Activated T-helper 1 cell treated with anti-CD3 and anti-CD28 coated beads, Interleukin-12 subunit alpha, Interleukin-12 subunit beta, Interleukin-2, Interleukin-4 antibody, amounts not matched to agents 30 ng/mL and 10 ng/mL and 1 ng/mL, durations not matched to agents 14 hours and 24 hours and 36 hours (primary cell): ENCODE data around the gene RIN2. TPM values are rescaled to one million over a fixed set of nuclear protein-coding genes. Genes with fewer than 3 reads are reported as not detected.
A peak's percentile ranks its signal among the peaks of the same experiment; 100 is the strongest.
"Not testable (repeated sequence)": the region's sequence is repeated elsewhere in the genome, so short reads cannot be mapped to it uniquely, and the experiment has no call there.

Source experiments
- DNase-seq: peaks from one replicate; pipeline ENCODE4 v3.0.0; 2021; ENCODE audit warnings: low spot score
- H3K27ac Mint-ChIP-seq: one replicate; pipeline ENCODE4 v1.8.0; 2021; ENCODE audit warnings: mild to moderate bottlenecking, mixed read lengths
- H3K27me3 Mint-ChIP-seq: one replicate; pipeline ENCODE4 v1.8.0; 2022; ENCODE audit warnings: mild to moderate bottlenecking, moderate library complexity, mixed read lengths; ENCODE audit not compliant: insufficient read depth
- H3K36me3 Mint-ChIP-seq: one replicate; pipeline ENCODE4 v1.8.0; 2021; ENCODE audit warnings: low read depth, mixed read lengths
- H3K4me1 Mint-ChIP-seq: one replicate; pipeline ENCODE4 v1.8.0; 2021; ENCODE audit warnings: low read depth, mixed read lengths
- H3K4me3 Mint-ChIP-seq: one replicate; pipeline ENCODE4 v1.8.0; 2021; ENCODE audit warnings: mild to moderate bottlenecking, moderate library complexity, mixed read lengths
- H3K9me3 Mint-ChIP-seq: one replicate; pipeline ENCODE4 v1.8.0; 2021; ENCODE audit warnings: mixed read lengths
- intact Hi-C: fragments of 100-400 bp; cut with micrococcal nuclease; formaldehyde crosslinking; loops from one replicate; pipeline ENCODE4 v1.15.1; 2024
- total RNA-seq: library from RNA; stranded (reverse); gene quantifications from 2 replicates; pipeline ENCODE4 v1.2.3, GENCODE V29; 2022

RIN2 gene
- total RNA-seq, 1 donor from 2014 or later = not detected

GRCh38 chr20:19743640-19743995 lies 14.4 kb upstream of the RIN2 start:
- no peaks in the 10 kb centered on the region for H3K4me1 Mint-ChIP-seq
- no peaks in the 10 kb centered on the region for H3K36me3 Mint-ChIP-seq
- DNase-seq = no peak
- H3K4me3 Mint-ChIP-seq = no peak overlapping the region
- intact Hi-C loops = no loop called here
- no peak overlapping the region for H3K27ac Mint-ChIP-seq
- no peaks in the 10 kb centered on the region for H3K27me3 Mint-ChIP-seq
- H3K9me3 Mint-ChIP-seq = peaks cover 8% of the 10 kb centered on the region

- no peaks in the 10 kb centered on the region for H3K4me1 Mint-ChIP-seq
These were observed 13.0 kb upstream of the RIN2 start for GRCh38 chr20:19745106-19745505.

GRCh38 chr20:19745584-19745983 lies 12.5 kb upstream of the RIN2 start:
- H3K27ac Mint-ChIP-seq = no peak overlapping the region

More at GRCh38 chr20:19745106-19745505, 13.0 kb upstream of the RIN2 start:
- DNase-seq = no peak
- intact Hi-C loops = no loop called here
- no peaks in the 10 kb centered on the region for H3K27me3 Mint-ChIP-seq
- no peak overlapping the region for H3K27ac Mint-ChIP-seq
- peaks cover 8% of the 10 kb centered on the region for H3K9me3 Mint-ChIP-seq
- no peaks in the 10 kb centered on the region for H3K36me3 Mint-ChIP-seq
- H3K4me3 Mint-ChIP-seq = no peak overlapping the region

GRCh38 chr20:19746396-19746795 lies 11.7 kb upstream of the RIN2 start:
- intact Hi-C loops = no loop called here
- no peaks in the 10 kb centered on the region for H3K27me3 Mint-ChIP-seq
- H3K27ac Mint-ChIP-seq = no peak overlapping the region
- H3K4me3 Mint-ChIP-seq = no peak overlapping the region
- H3K36me3 Mint-ChIP-seq = no peaks in the 10 kb centered on the region
- H3K4me1 Mint-ChIP-seq = no peaks in the 10 kb centered on the region
- no peak for DNase-seq
- peaks cover 8% of the 10 kb centered on the region for H3K9me3 Mint-ChIP-seq

More at GRCh38 chr20:19745584-19745983, 12.5 kb upstream of the RIN2 start:
- no peaks in the 10 kb centered on the region for H3K36me3 Mint-ChIP-seq
- intact Hi-C loops = no loop called here
- DNase-seq = no peak
- no peaks in the 10 kb centered on the region for H3K4me1 Mint-ChIP-seq
- H3K9me3 Mint-ChIP-seq = peaks cover 8% of the 10 kb centered on the region
- no peak overlapping the region for H3K4me3 Mint-ChIP-seq
- no peaks in the 10 kb centered on the region for H3K27me3 Mint-ChIP-seq

GRCh38 chr20:19747903-19748302 lies 10.2 kb upstream of the RIN2 start:
- Mint-ChIP-seq H3K4me3 (no peak overlapping the region), H3K27me3 (peaks cover 3% of the 10 kb centered on the region), H3K27ac (no peak overlapping the region), H3K36me3 (no peaks in the 10 kb centered on the region), H3K9me3 (peaks cover 8% of the 10 kb centered on the region), H3K4me1 (no peaks in the 10 kb centered on the region)
- no peak for DNase-seq
- intact Hi-C loops = no loop called here

- Mint-ChIP-seq H3K27ac (no peak overlapping the region), H3K9me3 (peaks cover 8% of the 10 kb centered on the region), H3K4me1 (no peaks in the 10 kb centered on the region), H3K27me3 (peaks cover 3% of the 10 kb centered on the region), H3K36me3 (no peaks in the 10 kb centered on the region), H3K4me3 (no peak overlapping the region)
- DNase-seq = no peak
- intact Hi-C loops = no loop called here
These were observed 9.4 kb upstream of the RIN2 start for GRCh38 chr20:19748681-19749080.

- Mint-ChIP-seq H3K27ac (no peak overlapping the region), H3K4me1 (no peaks in the 10 kb centered on the region), H3K4me3 (no peak overlapping the region), H3K27me3 (peaks cover 3% of the 10 kb centered on the region), H3K36me3 (no peaks in the 10 kb centered on the region), H3K9me3 (peaks cover 8% of the 10 kb centered on the region)
- intact Hi-C loops = no loop called here
- DNase-seq = no peak
These were observed 8.4 kb upstream of the RIN2 start for GRCh38 chr20:19749618-19750071.

GRCh38 chr20:19750101-19750606 lies 7.9 kb upstream of the RIN2 start:
- peaks cover 8% of the 10 kb centered on the region for H3K9me3 Mint-ChIP-seq
- H3K4me1 Mint-ChIP-seq = no peaks in the 10 kb centered on the region
- intact Hi-C loops = no loop called here
- no peaks in the 10 kb centered on the region for H3K36me3 Mint-ChIP-seq
- no peak overlapping the region for H3K27ac Mint-ChIP-seq
- H3K27me3 Mint-ChIP-seq = peaks cover 3% of the 10 kb centered on the region
- no peak for DNase-seq
- H3K4me3 Mint-ChIP-seq = no peak overlapping the region

GRCh38 chr20:19750907-19751636 lies 7.0 kb upstream of the RIN2 start:
- Mint-ChIP-seq H3K27ac (no peak overlapping the region), H3K9me3 (peaks cover 2% of the 10 kb centered on the region), H3K4me3 (no peak overlapping the region), H3K36me3 (no peaks in the 10 kb centered on the region), H3K4me1 (no peaks in the 10 kb centered on the region), H3K27me3 (peaks cover 4% of the 10 kb centered on the region)
- intact Hi-C loops = no loop called here
- DNase-seq = no peak

GRCh38 chr20:19754201-19754600 lies 3.9 kb upstream of the RIN2 start:
- DNase-seq, H3K27ac Mint-ChIP-seq, H3K9me3 Mint-ChIP-seq, H3K4me3 Mint-ChIP-seq, H3K36me3 Mint-ChIP-seq, H3K4me1 Mint-ChIP-seq, intact Hi-C loops: not testable (repeated sequence)
- H3K27me3 Mint-ChIP-seq = peaks cover 19% of the 10 kb centered on the region

- no peak overlapping the region for H3K27ac Mint-ChIP-seq
These were observed 1.1 kb upstream of the RIN2 start for GRCh38 chr20:19756761-19757486.

GRCh38 chr20:19757487-19758132 lies 448 bp upstream of the RIN2 start:
- no peaks in the 10 kb centered on the region for H3K9me3 Mint-ChIP-seq
- H3K36me3 Mint-ChIP-seq = no peaks in the 10 kb centered on the region
- H3K27me3 Mint-ChIP-seq = peaks cover 28% of the 10 kb centered on the region
- no peak for DNase-seq
- no peak overlapping the region for H3K27ac Mint-ChIP-seq
- H3K4me3 Mint-ChIP-seq = peak overlapping the region; percentile 39
- H3K4me1 Mint-ChIP-seq = no peaks in the 10 kb centered on the region
- intact Hi-C loops = no loop called here

More at GRCh38 chr20:19756761-19757486, 1.1 kb upstream of the RIN2 start:
- peaks cover 28% of the 10 kb centered on the region for H3K27me3 Mint-ChIP-seq
- H3K4me3 Mint-ChIP-seq = no peak overlapping the region
- H3K9me3 Mint-ChIP-seq = no peaks in the 10 kb centered on the region
- H3K36me3 Mint-ChIP-seq = no peaks in the 10 kb centered on the region
- intact Hi-C loops = no loop called here
- no peak for DNase-seq
- H3K4me1 Mint-ChIP-seq = no peaks in the 10 kb centered on the region
